ENCODE results near the gene SLC38A10. TPM values are rescaled to one million over a fixed set of nuclear protein-coding genes. Genes with fewer than 3 reads are reported as not detected.
A peak's percentile ranks its signal among the peaks of the same experiment; 100 is the strongest.

SLC38A10 gene
- total and polyA plus RNA-seq, 2 of the 4 experiments (the other 2 are of a cell fraction), result 12.7 to 46.7 TPM

DNA sequence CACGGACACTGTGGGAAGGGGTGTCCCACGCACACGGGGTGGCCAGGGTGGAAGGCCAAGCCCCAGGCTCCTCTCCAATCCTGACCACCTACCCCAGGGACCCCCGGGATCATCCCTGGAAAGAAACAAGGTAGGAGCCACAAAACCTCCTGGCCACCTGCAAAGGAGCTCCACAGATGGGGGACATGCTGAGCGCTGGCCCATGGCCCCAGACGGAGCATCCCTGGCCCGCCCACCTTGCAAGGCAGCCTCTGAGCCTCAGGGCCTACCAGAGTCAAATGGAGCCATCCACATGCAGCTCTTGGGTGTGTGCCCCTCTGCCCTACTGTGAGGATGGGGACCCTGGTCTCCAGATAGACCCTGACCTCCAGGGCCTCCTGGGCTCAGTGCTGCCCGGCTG is 16.3 kb downstream of the SLC38A10 start:
- peaks cover 7 to 46% of the 10 kb centered on the region in 2 experiments for H3K79me1 ChIP-seq (ENCODE audit: low read depth in 1 of 2, low read length in 2 of 2)
- H2AK9ac ChIP-seq (replicated peaks; ENCODE audit: low read depth, low read length, poor library complexity), result peak overlapping the region; percentile 24
- H4K20me1 ChIP-seq (ENCODE audit: insufficient read depth, low read length), result peaks cover 22% of the 10 kb centered on the region
- in situ Hi-C loops (cut with MboI; ENCODE audit: low sequenced_read_pairs), result no loop called here
- no peak overlapping the region for H4K5ac ChIP-seq (ENCODE audit: low read depth, low read length)
- no peak overlapping the region for H2AK5ac ChIP-seq (ENCODE audit: low read depth, low read length)
- dilution Hi-C loops (cut with HindIII; ENCODE audit: low sequenced_read_pairs, unreplicated experiment), result no loop called here
- no peak overlapping the region for H3K9ac ChIP-seq (ENCODE audit: low read depth, low read length)
- intact Hi-C loops (cut with micrococcal nuclease), result no loop called here
- no peak overlapping the region for H2BK15ac ChIP-seq (ENCODE audit: low read depth, low read length)
- H2AFZ ChIP-seq (replicated peaks; ENCODE audit: low read length, poor library complexity), result no peak overlapping the region
- POLR2A ChIA-PET (ENCODE audit: unreplicated experiment), result no interaction called here
- DNase-seq (no peak), ATAC-seq (ENCODE audit: low read depth) (no peak)
- H2BK5ac ChIP-seq (ENCODE audit: low read depth, low read length, poor library complexity, severe bottlenecking), result no peak overlapping the region
- BruUV-seq (replicated peaks), result no TSS peak
- no peak overlapping the region for H3K4me3 ChIP-seq (ENCODE audit: insufficient read depth, low read depth, low read length)
- H3K27me3 ChIP-seq (ENCODE audit: control insufficient read depth, insufficient read depth, low read length), result no peaks in the 10 kb centered on the region
- no peak overlapping the region for H2BK20ac ChIP-seq (ENCODE audit: low read depth, low read length)
- H3K23ac ChIP-seq (ENCODE audit: low read depth, low read length), result peak overlapping the region; percentile 53; the same call in 1 of the 2 replicates
- H4K8ac ChIP-seq (ENCODE audit: low read depth in 2 of 2, low read length in 2 of 2), result no peak overlapping the region
- TF ChIP-seq RCOR1 (IDR thresholded peaks at IDR 0.05; ENCODE audit: insufficient replicate concordance, low read length) (no peak), RFX5 (IDR thresholded peaks at IDR 0.05; ENCODE audit: low read depth, low read length) (no peak), RAD21 (IDR thresholded peaks at IDR 0.05; ENCODE audit: low read length) (no peak), FOS (IDR thresholded peaks at IDR 0.05; ENCODE audit: low read depth, low read length) (no peak), POLR2A (IDR thresholded peaks at IDR 0.05; ENCODE audit: low read depth, low read length) (no peak), BHLHE40 (IDR thresholded peaks at IDR 0.05; ENCODE audit: low read depth, low read length) (no peak), MXI1 (IDR thresholded peaks at IDR 0.05; ENCODE audit: borderline replicate concordance, low read depth, low read length) (no peak), MAFK (IDR thresholded peaks at IDR 0.05; ENCODE audit: low read depth, low read length) (no peak), CHD1 (IDR thresholded peaks at IDR 0.05; ENCODE audit: low read depth, low read length) (no peak), MAZ (IDR thresholded peaks at IDR 0.05; ENCODE audit: borderline replicate concordance, low read depth, low read length) (no peak)
- TF ChIP-seq, protein P1, sequence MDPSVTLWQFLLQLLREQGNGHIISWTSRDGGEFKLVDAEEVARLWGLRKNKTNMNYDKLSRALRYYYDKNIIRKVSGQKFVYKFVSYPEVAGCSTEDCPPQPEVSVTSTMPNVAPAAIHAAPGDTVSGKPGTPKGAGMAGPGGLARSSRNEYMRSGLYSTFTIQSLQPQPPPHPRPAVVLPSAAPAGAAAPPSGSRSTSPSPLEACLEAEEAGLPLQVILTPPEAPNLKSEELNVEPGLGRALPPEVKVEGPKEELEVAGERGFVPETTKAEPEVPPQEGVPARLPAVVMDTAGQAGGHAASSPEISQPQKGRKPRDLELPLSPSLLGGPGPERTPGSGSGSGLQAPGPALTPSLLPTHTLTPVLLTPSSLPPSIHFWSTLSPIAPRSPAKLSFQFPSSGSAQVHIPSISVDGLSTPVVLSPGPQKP (IDR thresholded peaks at IDR 0.05; ENCODE audit: borderline replicate concordance, low read depth, low read length), result no peak
- TF ChIP-seq, protein P2, sequence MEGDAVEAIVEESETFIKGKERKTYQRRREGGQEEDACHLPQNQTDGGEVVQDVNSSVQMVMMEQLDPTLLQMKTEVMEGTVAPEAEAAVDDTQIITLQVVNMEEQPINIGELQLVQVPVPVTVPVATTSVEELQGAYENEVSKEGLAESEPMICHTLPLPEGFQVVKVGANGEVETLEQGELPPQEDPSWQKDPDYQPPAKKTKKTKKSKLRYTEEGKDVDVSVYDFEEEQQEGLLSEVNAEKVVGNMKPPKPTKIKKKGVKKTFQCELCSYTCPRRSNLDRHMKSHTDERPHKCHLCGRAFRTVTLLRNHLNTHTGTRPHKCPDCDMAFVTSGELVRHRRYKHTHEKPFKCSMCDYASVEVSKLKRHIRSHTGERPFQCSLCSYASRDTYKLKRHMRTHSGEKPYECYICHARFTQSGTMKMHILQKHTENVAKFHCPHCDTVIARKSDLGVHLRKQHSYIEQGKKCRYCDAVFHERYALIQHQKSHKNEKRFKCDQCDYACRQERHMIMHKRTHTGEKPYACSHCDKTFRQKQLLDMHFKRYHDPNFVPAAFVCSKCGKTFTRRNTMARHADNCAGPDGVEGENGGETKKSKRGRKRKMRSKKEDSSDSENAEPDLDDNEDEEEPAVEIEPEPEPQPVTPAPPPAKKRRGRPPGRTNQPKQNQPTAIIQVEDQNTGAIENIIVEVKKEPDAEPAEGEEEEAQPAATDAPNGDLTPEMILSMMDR (conservative IDR thresholded peaks at IDR 0.05; ENCODE audit: low read depth, low read length), result no peak
- peaks cover 11% of the 10 kb centered on the region for H3K4me1 ChIP-seq (ENCODE audit: control insufficient read depth, insufficient read depth, low read length)
- 100% methylated on average over 3 of the region's 8 CpGs; no CpG with 5 or more reads in 1 of the 2 experiments for WGBS, 2 experiments (ENCODE audit: extremely low coverage in 2 of 2, insufficient read length in 1 of 2)
- H3K56ac ChIP-seq (ENCODE audit: extremely low read depth, insufficient read depth, low read length), result no peak overlapping the region
- H2BK120ac ChIP-seq (ENCODE audit: low read depth, low read length), result no peak overlapping the region
- no peak overlapping the region for H3K14ac ChIP-seq (replicated peaks; ENCODE audit: low read depth, low read length)
- no peaks in the 10 kb centered on the region for H3K9me3 ChIP-seq (ENCODE audit: control insufficient read depth, insufficient read depth, low read length)
- H3K4ac ChIP-seq (ENCODE audit: low read depth, low read length), result peak overlapping the region; percentile 45; the same call in 1 of the 2 replicates
- H4K91ac ChIP-seq (ENCODE audit: insufficient read depth, low read depth, low read length), result no peak overlapping the region
- peaks cover 50% of the 10 kb centered on the region for H3K36me3 ChIP-seq (ENCODE audit: control insufficient read depth, insufficient read depth, low read length)
- CTCF ChIA-PET, result no interaction called here
- no peak overlapping the region; the same call in 1 of the 2 replicates for H3K27ac ChIP-seq (ENCODE audit: insufficient read depth, low read length)
- H3K18ac ChIP-seq (ENCODE audit: low read depth, low read length), result no peak overlapping the region
- H3K9me1 ChIP-seq (ENCODE audit: insufficient read depth, low read length), result no peaks in the 10 kb centered on the region
- H3K4me2 ChIP-seq (ENCODE audit: low read depth, low read length), result no peak overlapping the region

All from IMR-90 (cell line).